Activated CD4-positive, CD25-positive, alpha-beta regulatory T cell treated with anti-CD3 and anti-CD28 coated beads, Interleukin-2, amount 50 U/mL, for 72 hours (primary cell): ENCODE results near the gene THSD7A.

ENCODE experiments used
- DNase-seq: peaks from one replicate; pipeline ENCODE4 v3.0.0; 2021

Gene THSD7A

DNA sequence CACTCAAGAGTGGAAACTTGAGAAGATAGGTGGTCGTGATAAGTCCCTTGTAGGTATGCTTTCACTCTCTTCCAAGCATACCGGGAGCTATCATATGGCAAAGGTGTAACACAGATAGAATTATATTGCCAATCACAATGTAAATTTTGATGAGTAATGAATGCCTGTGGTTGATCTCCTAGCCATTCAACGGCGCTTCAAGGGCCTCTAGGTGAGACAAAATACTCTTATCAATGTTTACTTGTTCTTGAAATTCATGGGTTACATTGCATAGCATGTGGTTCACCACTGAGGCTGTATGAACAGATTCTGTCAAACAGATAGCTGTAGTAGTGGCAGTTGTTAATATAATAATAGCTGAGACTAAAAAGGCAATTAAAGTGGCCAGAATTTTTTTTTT is 82.4 kb downstream of the THSD7A start:
- DNase-seq: no peak

DNA sequence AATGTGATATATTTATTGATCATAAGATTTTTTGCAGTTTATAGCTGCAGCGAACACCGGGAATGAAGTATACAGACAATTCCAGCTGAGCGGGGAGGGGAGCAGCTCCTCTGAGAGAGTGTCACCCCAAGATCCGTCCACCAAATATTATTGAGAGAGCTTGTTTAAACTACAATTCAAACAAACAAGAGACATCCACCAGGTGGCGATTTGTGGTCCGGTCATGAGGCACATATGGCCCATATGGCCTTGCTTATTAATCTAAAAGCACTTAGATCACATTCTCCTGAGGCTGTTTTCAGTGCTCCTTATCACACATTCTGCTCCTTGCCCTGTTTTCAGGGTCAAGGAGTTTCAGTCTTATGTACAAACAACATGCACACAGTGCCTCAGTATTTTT is 83.1 kb downstream of the THSD7A start:
- no peak for DNase-seq

DNA sequence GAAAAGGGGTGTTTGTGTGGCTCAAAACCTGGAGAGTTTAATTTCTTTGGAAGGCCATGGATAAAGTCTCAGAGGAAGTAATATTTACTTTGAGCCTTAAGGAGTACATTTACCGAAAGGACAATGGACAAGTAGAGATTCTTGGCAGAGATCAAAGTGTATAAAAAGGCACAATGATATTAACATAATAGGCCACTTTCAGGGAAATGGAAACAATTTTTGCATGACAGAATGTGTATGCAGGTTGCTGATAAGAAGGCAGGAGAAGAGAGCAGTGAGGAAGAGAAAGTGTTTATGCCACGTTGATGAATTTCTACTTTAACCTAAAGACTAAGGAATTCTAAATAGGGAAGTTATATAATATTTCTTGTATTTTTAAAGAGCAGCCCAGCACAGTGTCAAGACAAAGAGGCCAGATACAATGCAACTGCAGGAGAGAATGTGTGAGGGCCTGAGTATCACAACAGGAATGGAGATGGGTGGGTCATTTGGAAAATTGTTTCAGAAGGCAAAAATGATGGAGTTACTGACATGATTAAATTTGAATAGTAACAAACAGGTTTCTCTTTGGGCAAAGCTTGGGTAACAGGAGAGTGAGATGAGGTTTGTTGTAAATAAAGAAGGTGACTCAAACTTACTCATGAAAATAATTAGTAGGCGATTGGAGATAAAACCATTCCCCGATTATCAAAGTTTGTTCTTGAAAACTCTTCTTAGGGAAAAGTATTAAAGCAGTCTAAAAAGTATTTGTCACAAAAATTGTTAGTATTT is 84.1 kb downstream of the THSD7A start:
- no peak for DNase-seq

DNA sequence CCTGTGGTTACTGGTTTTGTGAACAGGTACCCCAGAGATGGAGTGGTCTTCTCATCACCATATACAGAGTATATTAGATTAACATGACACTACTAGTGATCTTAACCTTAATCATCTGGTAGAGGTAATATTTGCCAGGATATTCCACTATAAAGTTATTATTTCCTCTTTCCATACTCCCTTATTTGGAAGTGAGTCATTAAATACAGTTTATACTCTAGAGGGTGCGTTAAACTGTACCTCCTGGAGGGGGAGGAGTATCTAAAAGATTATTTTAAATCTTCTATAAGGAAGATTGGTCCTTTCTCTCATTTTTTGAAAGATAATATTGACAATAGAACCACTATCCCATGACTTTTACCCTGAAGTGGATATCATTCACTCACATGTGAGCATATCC is 85.4 kb downstream of the THSD7A start:
- no peak for DNase-seq

DNA sequence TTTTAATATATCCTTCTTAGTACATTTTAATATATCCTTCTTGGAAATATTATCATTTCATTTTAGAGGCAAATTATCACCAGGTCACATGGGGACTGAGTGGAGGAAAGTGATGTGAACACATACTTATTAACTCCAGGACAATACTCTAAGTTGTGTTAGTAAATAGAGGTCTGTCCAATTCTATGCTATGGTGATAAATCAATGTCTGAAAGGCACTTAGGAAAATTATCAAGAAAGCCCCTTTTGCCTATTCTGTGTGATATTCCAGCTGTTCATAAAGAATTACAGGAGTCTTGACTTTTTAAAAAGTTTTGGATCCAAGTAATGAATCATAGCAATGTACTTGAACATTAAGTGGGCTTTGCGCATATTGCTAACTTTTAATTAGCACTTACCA is 88.5 kb downstream of the THSD7A start:
- DNase-seq: no peak

DNA sequence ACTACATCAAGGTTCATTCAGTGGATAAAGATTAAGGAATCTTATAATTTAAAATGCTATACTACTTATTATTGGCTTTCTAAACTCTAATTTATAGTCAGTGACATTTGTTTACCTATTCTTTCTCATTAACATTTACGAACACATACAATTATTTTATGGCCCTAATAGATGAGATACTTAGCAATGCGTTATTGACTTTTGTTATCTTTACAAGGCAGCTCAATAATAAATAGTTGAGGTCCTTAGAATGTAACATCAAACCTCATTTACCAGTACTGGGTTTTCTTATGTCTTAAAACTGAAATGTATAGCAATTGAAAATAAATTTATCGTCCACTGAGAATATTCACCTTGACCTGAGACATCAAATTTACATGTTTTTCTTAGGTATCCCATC is 89.0 kb downstream of the THSD7A start:
- DNase-seq: no peak

DNA sequence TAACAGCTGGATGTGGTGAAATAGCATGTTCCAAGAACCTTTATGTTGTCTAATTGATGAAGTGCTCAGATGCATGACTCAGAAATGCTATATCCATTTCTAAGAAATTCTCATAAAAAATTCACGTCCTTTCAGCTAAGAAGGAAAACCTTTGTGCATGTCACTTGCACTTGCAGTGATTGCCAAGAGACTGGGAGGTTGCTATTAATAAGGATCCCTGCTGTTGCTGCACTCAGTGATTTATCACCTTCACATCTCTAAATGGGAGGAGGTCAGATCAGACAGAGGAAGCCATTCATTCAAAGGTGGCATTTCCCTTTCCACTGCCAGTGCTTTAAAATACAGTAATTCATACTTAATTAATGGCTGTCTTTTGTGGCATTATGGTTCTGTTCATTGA is 89.5 kb downstream of the THSD7A start:
- DNase-seq: no peak

DNA sequence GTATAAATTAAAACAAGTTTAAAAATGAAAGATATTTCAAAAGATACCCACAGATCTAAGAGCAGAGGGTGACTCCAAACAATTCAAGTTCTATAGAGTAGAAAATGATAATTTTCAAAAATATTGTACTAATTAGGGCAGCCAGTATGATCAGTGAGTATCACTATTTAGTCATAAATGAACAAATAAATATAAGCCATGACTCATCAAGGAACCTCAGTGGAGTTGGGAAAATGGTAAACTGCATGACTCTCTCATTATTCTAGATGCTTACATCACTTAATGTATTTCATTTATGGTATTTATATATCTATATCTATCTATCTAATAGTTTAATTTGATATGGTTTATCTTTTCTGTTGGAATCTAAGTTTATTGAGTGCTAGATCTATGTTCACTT is 94.3 kb downstream of the THSD7A start:
- DNase-seq: no peak

DNA sequence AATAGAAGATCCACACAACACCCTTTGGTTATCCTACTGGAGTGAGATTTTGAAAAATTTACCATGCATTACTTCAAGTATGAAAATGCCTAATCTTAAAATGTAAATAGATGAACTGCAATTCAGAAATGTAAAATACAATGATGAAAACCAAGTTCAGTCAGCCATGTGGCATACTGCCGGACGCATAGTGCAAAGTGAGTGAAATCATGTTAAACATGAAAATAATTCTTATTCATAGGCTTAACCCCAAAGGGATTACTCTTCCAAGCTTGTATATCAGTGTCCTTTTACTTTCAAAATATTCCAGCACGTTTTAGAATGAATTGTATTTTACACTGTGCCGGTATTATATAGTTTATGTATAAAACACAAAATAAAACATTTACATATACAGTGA is 99.8 kb downstream of the THSD7A start:
- no peak for DNase-seq

DNA sequence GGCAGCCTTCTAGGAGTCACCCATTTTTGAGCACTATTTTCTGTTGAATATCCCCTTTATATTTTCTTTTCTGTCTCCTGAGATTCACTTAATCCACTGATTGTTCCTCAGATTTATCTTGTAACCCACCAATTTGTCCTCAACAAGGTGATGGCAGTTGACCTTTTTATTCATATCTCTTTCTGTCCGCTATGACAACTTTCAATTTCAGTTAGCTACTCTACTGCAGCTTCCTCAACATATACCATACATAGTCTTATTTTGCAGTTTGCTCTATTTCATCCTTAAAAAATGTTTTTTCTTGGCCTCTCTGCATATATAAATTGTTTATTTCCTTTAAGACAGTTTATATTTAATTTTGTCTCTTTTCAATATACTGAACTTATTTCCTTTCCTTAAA is 101.3 kb downstream of the THSD7A start:
- DNase-seq: no peak

DNA sequence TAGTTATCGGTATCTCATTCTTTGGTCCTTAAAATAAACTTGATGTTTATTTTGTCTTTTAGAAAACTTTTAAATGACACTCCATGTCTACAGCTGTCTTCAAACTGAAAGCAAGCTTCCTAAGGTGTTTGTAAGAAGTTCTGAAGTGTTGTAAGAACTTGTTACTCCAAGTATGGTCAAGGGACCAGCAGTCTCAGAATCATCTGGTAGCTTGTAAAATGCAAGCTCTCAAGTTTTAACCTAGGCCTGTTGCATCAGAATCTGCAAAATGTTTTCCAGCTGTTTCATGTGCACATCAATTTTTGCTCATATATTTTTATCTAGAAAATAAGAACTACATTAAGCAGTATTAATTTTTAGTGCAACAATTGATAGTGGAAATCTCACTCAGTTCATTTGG is 104.1 kb downstream of the THSD7A start:
- no peak for DNase-seq

DNA sequence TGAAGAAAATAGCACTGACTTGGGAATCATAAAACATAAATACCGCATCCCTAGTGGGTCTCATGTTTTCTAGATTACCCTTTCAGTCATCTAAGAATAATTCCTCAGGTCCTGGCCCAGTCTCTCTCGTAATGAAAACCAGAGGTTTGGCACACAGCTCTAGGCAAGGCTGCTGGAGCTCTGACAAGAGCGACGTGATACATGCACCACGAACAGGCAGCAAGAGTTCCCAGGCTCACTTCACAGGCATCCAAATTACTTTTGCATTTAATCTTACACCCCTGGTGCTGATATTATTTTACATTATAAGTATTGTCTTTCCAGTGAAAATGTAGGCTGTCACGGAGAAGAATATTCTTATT is 105.2 kb downstream of the THSD7A start:
- no peak for DNase-seq

DNA sequence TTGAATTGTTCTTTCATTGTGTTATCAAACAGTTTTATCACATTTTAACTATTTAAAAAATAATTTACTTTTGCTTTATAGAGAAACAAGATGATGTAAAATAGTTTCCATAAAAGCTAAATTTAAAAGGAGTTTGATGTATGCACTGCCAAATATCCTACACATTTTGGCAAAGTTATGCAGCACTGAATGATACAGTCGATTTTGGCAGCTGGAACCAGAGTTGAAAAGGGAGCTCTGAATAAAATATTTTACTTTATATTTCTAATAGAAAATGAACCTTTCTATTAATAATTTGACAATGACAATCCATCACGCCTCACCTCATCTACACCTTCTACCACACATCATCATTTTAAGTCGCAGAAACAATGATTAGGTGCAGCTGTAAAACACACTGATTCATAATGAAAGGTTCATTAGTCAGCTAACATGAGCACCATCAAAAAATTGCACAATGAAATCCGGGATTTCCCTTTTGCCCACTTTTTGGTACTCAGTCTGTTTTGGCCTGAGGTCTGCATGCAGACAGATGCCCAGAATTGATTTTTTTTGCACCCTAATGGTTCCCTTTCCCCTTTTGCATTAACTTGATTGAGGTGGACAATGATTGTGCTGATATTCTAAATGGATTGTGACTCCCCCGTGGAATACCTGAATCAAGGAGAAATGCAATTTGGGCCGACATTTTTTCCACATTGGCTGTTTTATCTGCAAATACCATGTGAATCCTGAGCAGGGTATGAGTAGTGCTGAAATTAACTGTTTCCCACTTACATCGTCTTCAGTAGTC is 105.8 kb downstream of the THSD7A start:
- no peak for DNase-seq

DNA sequence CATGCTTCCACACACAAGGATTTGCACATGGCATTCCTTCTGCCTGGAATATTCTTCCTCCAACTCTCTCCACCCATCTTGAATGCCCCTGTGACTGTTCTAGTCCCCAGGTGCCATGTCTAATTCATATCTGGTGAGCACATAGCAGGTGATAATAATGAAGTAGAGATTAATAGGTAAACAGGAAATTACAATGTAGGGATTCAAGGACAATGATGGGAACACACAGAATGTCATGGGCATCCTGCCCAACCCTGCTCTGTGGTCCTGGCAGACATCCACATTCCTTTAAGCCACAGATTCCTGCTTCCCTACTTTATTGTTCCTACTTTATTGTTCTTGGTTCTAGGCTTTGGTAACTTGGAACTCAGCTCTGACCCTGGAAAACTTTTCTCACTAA is 115.8 kb downstream of the THSD7A start:
- DNase-seq: no peak

DNA sequence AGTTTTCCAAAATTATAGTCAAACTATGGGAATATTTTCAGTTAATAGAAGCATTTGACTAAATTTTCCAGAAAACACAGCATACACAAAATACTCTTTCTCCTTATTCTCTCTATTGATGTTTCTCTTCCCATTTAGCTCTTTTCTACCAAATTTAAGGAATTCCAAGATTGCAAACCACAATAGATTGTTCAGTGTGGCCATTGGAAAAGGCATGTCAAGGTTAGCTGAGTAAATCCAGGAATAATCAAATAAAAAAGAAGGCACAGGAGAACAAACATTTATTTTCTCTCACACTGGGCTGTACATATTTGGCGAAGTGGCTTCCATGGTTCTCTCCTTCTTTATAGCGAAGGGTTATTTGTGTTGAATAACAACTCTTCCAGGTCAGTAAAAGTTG is 117.3 kb downstream of the THSD7A start:
- no peak for DNase-seq

DNA sequence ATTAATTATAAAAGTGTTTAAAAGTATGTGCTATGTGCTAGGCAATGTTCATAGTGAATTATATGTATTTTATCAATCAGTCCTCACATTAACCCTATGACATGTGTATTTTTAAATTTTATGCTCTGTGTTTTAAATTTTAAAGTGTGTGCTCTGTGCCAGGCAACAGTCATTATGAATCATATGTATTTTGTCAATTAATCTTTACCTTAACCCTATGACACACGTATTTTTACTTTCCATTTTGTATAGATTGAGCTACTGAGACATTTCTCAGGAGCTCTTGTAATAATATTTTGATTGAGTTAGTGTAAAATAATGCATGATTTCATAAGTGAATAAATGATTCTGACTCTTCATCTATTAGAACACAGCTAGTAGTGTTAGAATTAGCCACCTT is 117.8 kb downstream of the THSD7A start:
- no peak for DNase-seq

DNA sequence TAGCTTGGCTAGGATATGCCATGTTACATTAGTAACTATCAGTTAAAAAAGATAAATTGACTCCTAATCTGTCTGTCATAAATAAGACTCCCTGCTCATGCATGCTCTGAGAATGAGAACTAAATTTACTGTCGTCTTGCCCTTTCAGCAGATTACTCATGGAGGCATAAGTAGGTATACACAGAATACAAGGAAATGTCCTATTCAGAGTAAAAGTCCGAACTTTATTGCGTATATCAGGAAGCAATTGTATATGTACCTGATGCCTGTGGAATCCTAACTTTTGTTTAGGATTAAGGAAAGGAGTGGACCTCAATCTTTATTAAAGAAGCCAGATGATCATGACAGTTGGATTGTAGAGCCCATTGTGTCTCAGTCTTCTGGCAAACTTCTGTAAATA is 118.6 kb downstream of the THSD7A start:
- no peak for DNase-seq

DNA sequence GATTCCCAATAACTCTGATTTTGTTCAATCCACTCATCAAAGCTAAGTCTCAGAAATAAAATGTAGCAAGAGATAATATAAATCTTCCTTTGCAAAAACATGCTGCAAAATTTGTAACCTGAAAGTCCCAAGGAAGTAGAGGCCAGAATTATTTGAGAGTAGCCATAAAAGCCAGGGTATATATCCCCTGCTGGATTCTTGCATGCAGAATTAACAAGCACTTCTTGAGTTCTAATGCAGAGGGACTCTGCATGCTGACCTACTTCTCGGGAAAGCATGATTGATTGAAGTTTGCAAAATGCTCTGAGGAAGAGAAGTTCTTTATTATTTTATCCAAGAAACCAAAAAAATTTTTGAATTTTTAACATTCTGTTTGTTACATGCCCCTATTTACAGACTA is 121.6 kb downstream of the THSD7A start:
- no peak for DNase-seq

DNA sequence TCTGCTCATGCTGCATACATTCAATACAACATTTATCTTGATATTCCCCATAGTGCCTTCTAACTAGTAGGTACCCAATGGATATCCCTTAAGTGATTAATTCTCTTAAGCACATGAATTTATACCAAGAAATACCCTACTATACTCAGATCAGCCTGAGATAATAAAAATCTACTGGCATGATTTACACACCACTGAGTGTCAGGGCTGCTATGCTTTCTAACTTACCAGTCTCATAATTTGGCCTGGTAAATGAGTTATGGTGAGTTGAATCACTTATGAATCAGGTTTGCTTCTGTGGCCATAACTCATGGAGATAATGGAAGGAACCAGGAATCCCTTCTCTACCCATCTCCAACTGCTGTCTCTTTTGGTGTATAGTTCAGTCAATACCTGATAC is 122.8 kb downstream of the THSD7A start:
- DNase-seq: no peak

DNA sequence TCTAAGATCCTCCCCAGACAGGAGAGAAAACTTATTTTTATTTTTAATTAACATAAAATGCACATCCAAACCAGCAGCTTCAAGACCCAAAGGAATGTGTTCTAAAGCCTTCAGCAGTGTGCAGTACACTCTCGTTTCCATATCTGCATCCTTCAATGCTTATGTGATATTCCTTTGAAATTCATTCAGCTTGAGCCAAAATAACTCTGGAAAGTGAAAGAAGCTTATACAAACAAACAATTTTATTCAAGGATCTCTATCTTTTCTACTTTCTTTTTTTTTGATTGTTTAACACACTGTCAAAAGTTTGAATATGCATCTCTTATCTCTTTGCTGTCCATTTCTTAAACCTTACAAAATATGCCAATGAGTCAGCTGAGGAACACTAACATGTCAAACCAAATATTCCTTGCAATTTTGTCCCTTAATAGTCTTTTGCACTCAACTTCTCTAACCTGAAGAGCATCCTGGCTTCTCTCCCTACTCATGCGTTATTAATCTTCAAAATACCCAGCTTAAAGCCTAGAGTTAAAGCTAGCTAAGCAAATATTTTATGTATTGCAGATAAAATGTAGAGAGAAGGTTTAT is 124.3 kb downstream of the THSD7A start:
- DNase-seq: no peak

DNA sequence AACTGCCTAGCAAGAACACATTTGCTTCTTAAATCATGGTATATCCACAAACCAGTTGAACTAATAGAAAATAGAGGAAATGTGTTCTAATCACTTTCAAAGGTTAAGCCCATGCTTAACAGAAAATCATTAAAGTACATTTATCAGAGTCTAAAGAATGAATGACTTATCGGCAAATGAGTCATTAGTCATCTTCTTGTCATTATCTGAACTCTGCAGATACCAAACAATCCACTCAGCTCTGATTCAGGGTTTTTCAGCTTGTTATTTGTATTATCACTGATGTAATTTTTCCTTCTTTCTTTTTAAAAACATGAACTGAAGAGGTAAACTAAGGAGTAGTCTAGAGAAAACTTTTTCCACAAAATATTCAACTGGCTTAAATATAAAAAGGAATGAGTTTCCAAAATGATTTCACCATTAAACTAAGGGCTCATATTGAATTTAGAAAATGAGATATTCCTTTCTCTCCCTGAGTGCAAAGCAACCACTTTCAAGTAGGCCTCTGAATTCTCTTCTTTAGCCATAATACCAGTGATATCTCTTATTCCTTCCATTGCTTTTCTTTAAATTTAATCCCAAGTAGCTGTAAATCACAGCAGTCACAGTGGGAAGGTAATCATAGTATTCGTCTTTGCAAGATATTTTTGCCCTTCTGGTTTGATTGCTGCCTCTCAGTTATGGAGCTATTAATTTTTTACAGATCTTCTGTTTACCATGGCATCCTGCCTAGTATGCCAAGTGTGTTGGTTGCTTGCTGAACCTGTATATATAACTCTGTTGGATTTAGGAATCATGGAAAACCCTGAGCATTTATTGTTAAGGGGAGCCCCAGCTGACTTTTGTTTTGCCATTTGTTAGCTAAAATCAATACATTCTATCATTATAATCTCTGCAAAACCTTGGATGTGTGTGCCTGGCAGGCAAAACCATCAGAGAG is 125.1 kb downstream of the THSD7A start:
- DNase-seq: no peak

DNA sequence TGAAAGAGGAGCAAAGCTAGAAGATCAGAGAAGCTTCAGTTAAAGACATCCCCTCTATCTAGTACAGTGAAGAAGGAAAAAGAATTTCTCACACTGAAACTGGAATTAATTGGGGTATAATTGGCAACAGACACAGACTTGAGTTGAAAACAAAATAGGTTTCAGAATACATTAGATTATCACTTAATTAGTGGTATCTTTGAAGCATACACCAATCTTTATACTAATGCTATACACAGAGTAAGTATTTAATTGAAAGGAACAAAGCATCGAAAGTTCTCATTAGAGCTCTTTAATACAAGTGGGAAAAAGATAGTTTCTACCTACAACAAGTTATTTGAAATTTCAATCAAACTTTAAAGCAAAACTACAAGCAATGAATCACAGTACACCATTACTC is 128.2 kb downstream of the THSD7A start:
- DNase-seq: no peak

DNA sequence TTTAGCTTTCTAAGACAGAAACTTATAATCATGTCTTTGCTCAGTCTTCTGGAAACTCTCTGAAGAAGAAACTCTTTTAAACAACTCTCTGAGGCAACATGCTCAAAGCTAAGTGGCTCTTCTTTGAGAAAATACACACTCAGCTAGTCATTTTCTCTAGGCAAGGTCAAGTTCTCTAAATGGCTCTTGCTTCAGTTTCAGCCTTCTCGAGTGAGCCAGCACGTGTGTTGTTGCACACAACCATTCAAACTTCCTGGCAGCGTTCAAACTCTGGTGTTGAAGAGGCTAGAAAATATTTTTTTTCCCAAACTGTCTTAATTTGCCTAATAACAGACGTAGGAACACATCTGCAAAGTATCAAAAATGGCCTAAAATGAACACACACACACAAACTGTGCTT is 129.1 kb downstream of the THSD7A start:
- no peak for DNase-seq
